HFFc6 (cell line): ENCODE data around the gene CDK14. TPM values are rescaled to one million over a fixed set of nuclear protein-coding genes. Genes with fewer than 3 reads are reported as not detected.
A peak's percentile ranks its signal among the peaks of the same experiment; 100 is the strongest.

Experiments
- DNase-seq: peaks from one replicate; pipeline ENCODE4 v3.0.0-alpha.2; 2018
- H3K27ac Mint-ChIP-seq: 2 replicates; pipeline ENCODE4 v1.8.0; 2020; ENCODE audit warnings: mild to moderate bottlenecking, mixed read lengths
- H3K27me3 Mint-ChIP-seq: 2 replicates; pipeline ENCODE4 v1.8.0; 2021; ENCODE audit warnings: mild to moderate bottlenecking, moderate library complexity, mixed read lengths; ENCODE audit not compliant: insufficient read depth
- H3K36me3 Mint-ChIP-seq: 2 replicates; pipeline ENCODE4 v1.8.0; 2021; ENCODE audit warnings: low read depth, mixed read lengths
- H3K4me1 Mint-ChIP-seq: 2 replicates; pipeline ENCODE4 v1.8.0; 2020; ENCODE audit warnings: low read depth, mixed read lengths
- H3K4me3 Mint-ChIP-seq: 2 replicates; pipeline ENCODE4 v1.8.0; 2020; ENCODE audit warnings: mild to moderate bottlenecking, moderate library complexity, mixed read lengths
- H3K9me3 Mint-ChIP-seq: 2 replicates; pipeline ENCODE4 v1.8.0; 2020; ENCODE audit warnings: mild to moderate bottlenecking, mixed read lengths
- total RNA-seq, 6 experiments: library from RNA; stranded (reverse); fragmentation: NEBNext Ultra II Directional; extraction: Animal tissue kit (Norgen Biotek cat#: 25700); gene quantifications; 2 replicates in 1 of 6; 3 replicates in 5 of 6; pipeline ENCODE4 v1.2.3, GENCODE V29; 2021
- TF ChIP-seq, protein P1 (sequence below): fragments of 200-600 bp; sonication (generic); IDR thresholded peaks from 2 replicates; pipeline ENCODE4 v1.5.0; 2021; ENCODE audit warnings: antibody characterized with exemption, mild to moderate bottlenecking

The CDK14 gene
- total RNA-seq, 6 experiments from 2014 or later = 18.4 to 28.6 (median 27.2) TPM

GRCh38 chr7:90713628-90714027 is 117.5 kb downstream of the CDK14 start:
- no peaks in the 10 kb centered on the region for H3K9me3 Mint-ChIP-seq
- H3K27ac Mint-ChIP-seq = no peak overlapping the region

GRCh38 chr7:90715067-90715466 is 118.9 kb downstream of the CDK14 start:
- H3K4me3 Mint-ChIP-seq = no peak overlapping the region
- peaks cover 39% of the 10 kb centered on the region for H3K4me1 Mint-ChIP-seq
- TF ChIP-seq, protein P1, sequence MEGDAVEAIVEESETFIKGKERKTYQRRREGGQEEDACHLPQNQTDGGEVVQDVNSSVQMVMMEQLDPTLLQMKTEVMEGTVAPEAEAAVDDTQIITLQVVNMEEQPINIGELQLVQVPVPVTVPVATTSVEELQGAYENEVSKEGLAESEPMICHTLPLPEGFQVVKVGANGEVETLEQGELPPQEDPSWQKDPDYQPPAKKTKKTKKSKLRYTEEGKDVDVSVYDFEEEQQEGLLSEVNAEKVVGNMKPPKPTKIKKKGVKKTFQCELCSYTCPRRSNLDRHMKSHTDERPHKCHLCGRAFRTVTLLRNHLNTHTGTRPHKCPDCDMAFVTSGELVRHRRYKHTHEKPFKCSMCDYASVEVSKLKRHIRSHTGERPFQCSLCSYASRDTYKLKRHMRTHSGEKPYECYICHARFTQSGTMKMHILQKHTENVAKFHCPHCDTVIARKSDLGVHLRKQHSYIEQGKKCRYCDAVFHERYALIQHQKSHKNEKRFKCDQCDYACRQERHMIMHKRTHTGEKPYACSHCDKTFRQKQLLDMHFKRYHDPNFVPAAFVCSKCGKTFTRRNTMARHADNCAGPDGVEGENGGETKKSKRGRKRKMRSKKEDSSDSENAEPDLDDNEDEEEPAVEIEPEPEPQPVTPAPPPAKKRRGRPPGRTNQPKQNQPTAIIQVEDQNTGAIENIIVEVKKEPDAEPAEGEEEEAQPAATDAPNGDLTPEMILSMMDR = no peak
- H3K9me3 Mint-ChIP-seq = no peaks in the 10 kb centered on the region
- H3K27me3 Mint-ChIP-seq = no peaks in the 10 kb centered on the region
- H3K36me3 Mint-ChIP-seq = no peaks in the 10 kb centered on the region
- DNase-seq = no peak
- no peak overlapping the region for H3K27ac Mint-ChIP-seq

More at GRCh38 chr7:90713628-90714027, 117.5 kb downstream of the CDK14 start:
- Mint-ChIP-seq H3K27me3 (no peaks in the 10 kb centered on the region; the same call in 1 of the 2 replicates), H3K4me3 (no peak overlapping the region), H3K36me3 (no peaks in the 10 kb centered on the region), H3K4me1 (peaks cover 46% of the 10 kb centered on the region)
- DNase-seq = no peak
- TF ChIP-seq, protein P1 = no peak

- Mint-ChIP-seq H3K4me3 (no peak overlapping the region), H3K27me3 (no peaks in the 10 kb centered on the region), H3K9me3 (no peaks in the 10 kb centered on the region), H3K36me3 (no peaks in the 10 kb centered on the region), H3K27ac (no peak overlapping the region), H3K4me1 (peaks cover 45% of the 10 kb centered on the region)
- TF ChIP-seq, protein P1 = no peak
- peak; percentile 40 for DNase-seq
Measured at GRCh38 chr7:90717296-90718060, 121.4 kb downstream of the CDK14 start.

DNA sequence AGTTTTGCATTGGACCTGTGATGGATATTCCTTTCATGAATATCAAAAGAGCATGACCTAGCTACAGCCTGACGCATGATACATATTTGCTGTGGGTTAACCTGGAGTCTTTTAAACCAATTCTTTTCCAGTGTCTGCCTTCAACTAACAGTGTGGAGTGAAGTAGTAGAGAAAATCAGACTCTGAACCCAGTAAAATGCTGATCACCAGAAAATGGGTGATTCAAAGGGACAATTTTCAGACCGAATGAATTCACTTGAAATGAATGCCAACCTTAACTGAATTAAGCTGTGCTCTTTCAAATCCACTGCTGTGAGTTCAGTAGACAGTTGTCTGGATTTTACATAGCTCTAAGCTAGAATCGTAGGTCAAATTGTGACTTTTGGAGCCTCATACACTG is 123.0 kb downstream of the CDK14 start:
- Mint-ChIP-seq H3K9me3 (no peaks in the 10 kb centered on the region), H3K4me1 (peaks cover 53% of the 10 kb centered on the region), H3K4me3 (no peak overlapping the region), H3K36me3 (no peaks in the 10 kb centered on the region), H3K27ac (no peak overlapping the region), H3K27me3 (no peaks in the 10 kb centered on the region)
- TF ChIP-seq, protein P1 = no peak
- no peak for DNase-seq

GRCh38 chr7:90720984-90721760 is 125.1 kb downstream of the CDK14 start:
- Mint-ChIP-seq H3K4me3 (peak overlapping the region; percentile 23; the same call in 1 of the 2 replicates), H3K27me3 (no peaks in the 10 kb centered on the region), H3K27ac (peak overlapping the region; percentile 42), H3K9me3 (no peaks in the 10 kb centered on the region), H3K36me3 (no peaks in the 10 kb centered on the region; the same call in 1 of the 2 replicates), H3K4me1 (peaks cover 73% of the 10 kb centered on the region)
- DNase-seq = peak; percentile 52
- TF ChIP-seq, protein P1 = no peak
